H9 (cell line): ENCODE data around the gene DAB2IP. TPM values are rescaled to one million over a fixed set of nuclear protein-coding genes. Genes with fewer than 3 reads are reported as not detected.

Source experiments
- DNase-seq: peaks from one replicate; pipeline ENCODE4 v3.0.0-alpha.2; 2017
- H2AFZ ChIP-seq: one replicate; pipeline ENCODE4 v1.6.1; 2013; ENCODE audit warnings: mild to moderate bottlenecking, low read length, control low read depth, moderate library complexity
- H2AK5ac ChIP-seq: 2 replicates; pipeline ENCODE4 v1.6.1; 2013; ENCODE audit warnings: low read length, control low read depth, mixed read lengths; ENCODE audit not compliant: insufficient read length
- H2BK120ac ChIP-seq: one replicate; pipeline ENCODE4 v1.6.1; 2013; ENCODE audit warnings: low read depth, mild to moderate bottlenecking, low read length, control low read depth, inconsistent platforms; ENCODE audit not compliant: poor library complexity, severe bottlenecking
- H2BK12ac ChIP-seq: 2 replicates; pipeline ENCODE4 v1.6.1; 2013; ENCODE audit warnings: low read length, control low read depth, mixed read lengths, low read depth; ENCODE audit not compliant: insufficient read length
- H2BK15ac ChIP-seq: 2 replicates; pipeline ENCODE4 v1.6.1; 2013; ENCODE audit warnings: low read depth, low read length, control low read depth
- H2BK20ac ChIP-seq: one replicate; pipeline ENCODE4 v1.6.1; 2013; ENCODE audit warnings: low read depth, mild to moderate bottlenecking, low read length, control low read depth, inconsistent platforms; ENCODE audit not compliant: poor library complexity, severe bottlenecking
- H2BK5ac ChIP-seq: 2 replicates; pipeline ENCODE4 v1.6.1; 2013; ENCODE audit warnings: low read length, control low read depth, mixed read lengths; ENCODE audit not compliant: insufficient read length
- H3K14ac ChIP-seq: 2 replicates; pipeline ENCODE4 v1.6.1; 2013; ENCODE audit warnings: low read length, control low read depth; ENCODE audit not compliant: insufficient read depth
- H3K18ac ChIP-seq: 2 replicates; pipeline ENCODE4 v1.6.1; 2013; ENCODE audit warnings: low read depth, mild to moderate bottlenecking, mixed read lengths, low read length, control low read depth; ENCODE audit not compliant: insufficient read length
- H3K23ac ChIP-seq: 2 replicates; pipeline ENCODE4 v1.6.1; 2013; ENCODE audit warnings: low read length, control low read depth, mixed read lengths, low read depth; ENCODE audit not compliant: insufficient read length
- H3K23me2 ChIP-seq: 2 replicates; pipeline ENCODE4 v1.6.1; 2013; ENCODE audit warnings: low read depth, mild to moderate bottlenecking, mixed read lengths, low read length, control low read depth; ENCODE audit not compliant: insufficient read length, poor library complexity, severe bottlenecking
- H3K27ac ChIP-seq: 2 replicates; pipeline ENCODE4 v1.5.1; 2013; ENCODE audit warnings: low read length, control low read depth, mixed read lengths, low read depth; ENCODE audit not compliant: insufficient read length
- H3K27me3 ChIP-seq: 2 replicates; pipeline ENCODE4 v1.6.1; 2013; ENCODE audit warnings: low read length, control low read depth, inconsistent platforms; ENCODE audit not compliant: insufficient read depth
- H3K4ac ChIP-seq: 2 replicates; pipeline ENCODE4 v1.6.1; 2013; ENCODE audit warnings: low read depth, mild to moderate bottlenecking, control low read depth, inconsistent platforms, low read length, moderate library complexity
- H3K4me1 ChIP-seq: 2 replicates; pipeline ENCODE4 v1.6.1; 2013; ENCODE audit warnings: low read length, control low read depth, inconsistent platforms; ENCODE audit not compliant: insufficient read depth
- H3K4me2 ChIP-seq: 2 replicates; pipeline ENCODE4 v1.6.1; 2013; ENCODE audit warnings: low read length, control low read depth, mixed read lengths; ENCODE audit not compliant: insufficient read length, insufficient read depth
- H3K56ac ChIP-seq: 2 replicates; pipeline ENCODE4 v1.6.1; 2013; ENCODE audit warnings: low read depth, mild to moderate bottlenecking, mixed read lengths, low read length, control low read depth; ENCODE audit not compliant: insufficient read length
- H3K79me1 ChIP-seq: 2 replicates; pipeline ENCODE4 v1.6.1; 2013; ENCODE audit warnings: low read depth, mild to moderate bottlenecking, moderate library complexity, low read length, control low read depth, inconsistent platforms; ENCODE audit not compliant: insufficient read depth, poor library complexity, severe bottlenecking
- H3K79me2 ChIP-seq: 2 replicates; pipeline ENCODE4 v1.6.1; 2013; ENCODE audit warnings: low read length, control low read depth, inconsistent platforms; ENCODE audit not compliant: insufficient read depth
- H3K9ac ChIP-seq: 2 replicates; pipeline ENCODE4 v1.6.1; 2013; ENCODE audit warnings: low read length, control low read depth, mixed read lengths; ENCODE audit not compliant: insufficient read length; ENCODE audit errors: extremely low read depth
- H3K9me3 ChIP-seq: one replicate; pipeline ENCODE4 v1.6.1; 2013; ENCODE audit warnings: low read depth, low read length, inconsistent platforms; ENCODE audit not compliant: control insufficient read depth
- H3T11ph ChIP-seq: one replicate; pipeline ENCODE4 v1.6.1; 2013; ENCODE audit warnings: mild to moderate bottlenecking, low read length, control low read depth, inconsistent platforms
- H4K20me1 ChIP-seq: one replicate; pipeline ENCODE4 v1.6.1; 2013; ENCODE audit not compliant: control insufficient read depth, insufficient read length, insufficient read depth
- H4K5ac ChIP-seq: 2 replicates; pipeline ENCODE4 v1.6.1; 2013; ENCODE audit warnings: low read depth, mild to moderate bottlenecking, mixed read lengths, low read length, control low read depth; ENCODE audit not compliant: insufficient read length
- H4K8ac ChIP-seq: replicated peaks from 2 replicates; pipeline ENCODE4 v1.6.1; 2013; ENCODE audit warnings: low read length, control low read depth, mixed read lengths, low read depth; ENCODE audit not compliant: insufficient read length
- H4K91ac ChIP-seq: 2 replicates; pipeline ENCODE4 v1.6.1; 2013; ENCODE audit warnings: low read depth, mild to moderate bottlenecking, moderate library complexity, mixed read lengths, low read length, control low read depth; ENCODE audit not compliant: insufficient read length
- H3K27ac Mint-ChIP-seq, 3 experiments: 2 replicates in 2 of 3; 3 replicates in 1 of 3; pipeline ENCODE4 v1.8.0; 2020 to 2021; ENCODE audit warnings: mixed read lengths in 3 of 3, mild to moderate bottlenecking in 1 of 3, moderate library complexity in 1 of 3
- H3K27me3 Mint-ChIP-seq: 2 replicates; pipeline ENCODE4 v1.8.0; 2021; ENCODE audit warnings: low read depth, mild to moderate bottlenecking, moderate library complexity, mixed read lengths
- H3K36me3 Mint-ChIP-seq, 3 experiments: 2 replicates in 2 of 3; 3 replicates in 1 of 3; pipeline ENCODE4 v1.8.0; 2020 to 2021; ENCODE audit warnings: low read depth in 3 of 3, mixed read lengths in 3 of 3; ENCODE audit not compliant: insufficient read depth in 1 of 3
- H3K4me1 Mint-ChIP-seq, 2 experiments: 2 replicates each; pipeline ENCODE4 v1.8.0; 2020; ENCODE audit warnings: mixed read lengths in 2 of 2
- H3K4me3 Mint-ChIP-seq, 2 experiments: 2 replicates in 1 of 2; 3 replicates in 1 of 2; pipeline ENCODE4 v1.8.0; 2020 to 2021; ENCODE audit warnings: mild to moderate bottlenecking in 2 of 2, mixed read lengths in 2 of 2, moderate library complexity in 1 of 2
- H3K9me3 Mint-ChIP-seq, 2 experiments: 2 replicates in 1 of 2; 3 replicates in 1 of 2; pipeline ENCODE4 v1.8.0; 2020; ENCODE audit warnings: mild to moderate bottlenecking in 2 of 2, mixed read lengths in 2 of 2, moderate library complexity in 1 of 2
- WGBS: extraction: QIAGEN DNeasy Blood & Tissue Kit; methylation state at CpG from one replicate; pipeline ENCODE4 v1.1.7; 2013; ENCODE audit warnings: missing lambda C conversion rate, low lambda C conversion rate, mixed read lengths; ENCODE audit not compliant: insufficient read length; ENCODE audit errors: extremely low coverage; 5-methylcytosine and 5-hydroxymethylcytosine counted together
- total RNA-seq: library from RNA; stranded (reverse); gene quantifications from 2 replicates; pipeline ENCODE4 v1.2.1, GENCODE V29; 2021
- TF ChIP-seq, protein P1 (sequence below): fragments of 200-600 bp; sonication (generic); conservative IDR thresholded peaks from 3 replicates; pipeline ENCODE4 v1.8.0; 2021; ENCODE audit warnings: antibody characterized with exemption, mild to moderate bottlenecking

Gene DAB2IP
- total RNA-seq, 1 experiment from 2014 or later = 22.6 TPM

GRCh38 chr9:121760571-121760970 is 109.1 kb downstream of the DAB2IP start:
- no peak overlapping the region for H3K23ac ChIP-seq
- no peak overlapping the region for H3K4me3 Mint-ChIP-seq
- H3K27ac Mint-ChIP-seq = no peak overlapping the region
- no peaks in the 10 kb centered on the region for H3K9me3 Mint-ChIP-seq
- no peak overlapping the region for H3K14ac ChIP-seq
- H3K9ac ChIP-seq = no peak overlapping the region
- no peak overlapping the region for H3K4me2 ChIP-seq
- no peaks in the 10 kb centered on the region for H3K79me1 ChIP-seq
- H2BK15ac ChIP-seq = no peak overlapping the region
- H4K91ac ChIP-seq = no peak overlapping the region
- no peak overlapping the region for H4K8ac ChIP-seq
- no peak overlapping the region for H3T11ph ChIP-seq
- H3K56ac ChIP-seq = no peak overlapping the region
- H2AFZ ChIP-seq = no peak overlapping the region
- no CpG with 5 or more reads among the region's 10 CpGs for WGBS
- H4K20me1 ChIP-seq = no peaks in the 10 kb centered on the region
- no peaks in the 10 kb centered on the region for H3K9me3 ChIP-seq
- no peak overlapping the region for H3K4ac ChIP-seq
- no peak overlapping the region for H2BK12ac ChIP-seq
- H3K36me3 Mint-ChIP-seq = peaks cover 10 to 35% (median 24%) of the 10 kb centered on the region in 3 experiments; a peak in 6 of 7 replicates
- no peak overlapping the region for H2BK20ac ChIP-seq
- no peaks in the 10 kb centered on the region for H3K27me3 ChIP-seq
- TF ChIP-seq, protein P1, sequence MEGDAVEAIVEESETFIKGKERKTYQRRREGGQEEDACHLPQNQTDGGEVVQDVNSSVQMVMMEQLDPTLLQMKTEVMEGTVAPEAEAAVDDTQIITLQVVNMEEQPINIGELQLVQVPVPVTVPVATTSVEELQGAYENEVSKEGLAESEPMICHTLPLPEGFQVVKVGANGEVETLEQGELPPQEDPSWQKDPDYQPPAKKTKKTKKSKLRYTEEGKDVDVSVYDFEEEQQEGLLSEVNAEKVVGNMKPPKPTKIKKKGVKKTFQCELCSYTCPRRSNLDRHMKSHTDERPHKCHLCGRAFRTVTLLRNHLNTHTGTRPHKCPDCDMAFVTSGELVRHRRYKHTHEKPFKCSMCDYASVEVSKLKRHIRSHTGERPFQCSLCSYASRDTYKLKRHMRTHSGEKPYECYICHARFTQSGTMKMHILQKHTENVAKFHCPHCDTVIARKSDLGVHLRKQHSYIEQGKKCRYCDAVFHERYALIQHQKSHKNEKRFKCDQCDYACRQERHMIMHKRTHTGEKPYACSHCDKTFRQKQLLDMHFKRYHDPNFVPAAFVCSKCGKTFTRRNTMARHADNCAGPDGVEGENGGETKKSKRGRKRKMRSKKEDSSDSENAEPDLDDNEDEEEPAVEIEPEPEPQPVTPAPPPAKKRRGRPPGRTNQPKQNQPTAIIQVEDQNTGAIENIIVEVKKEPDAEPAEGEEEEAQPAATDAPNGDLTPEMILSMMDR = no peak
- no peaks in the 10 kb centered on the region for H3K4me1 ChIP-seq
- no peaks in the 10 kb centered on the region for H3K79me2 ChIP-seq
- H3K18ac ChIP-seq = no peak overlapping the region
- H2AK5ac ChIP-seq = no peak overlapping the region
- H3K23me2 ChIP-seq = no peaks in the 10 kb centered on the region
- H3K27me3 Mint-ChIP-seq = no peaks in the 10 kb centered on the region
- H2BK120ac ChIP-seq = no peak overlapping the region
- peaks cover 4 to 7% of the 10 kb centered on the region in 2 experiments for H3K4me1 Mint-ChIP-seq
- H2BK5ac ChIP-seq = no peak overlapping the region
- no peak for DNase-seq
- no peak overlapping the region for H4K5ac ChIP-seq
- H3K27ac ChIP-seq = no peak overlapping the region
